Measurements from ENCODE around the gene EEIG2.

EEIG2 gene

GRCh38 chr1:108585313-108585712, 25.4 kb downstream of the EEIG2 start:
- DNase-seq = no peak

GRCh38 chr1:108590441-108590840, 30.5 kb downstream of the EEIG2 start:
- no peak for DNase-seq

DNA sequence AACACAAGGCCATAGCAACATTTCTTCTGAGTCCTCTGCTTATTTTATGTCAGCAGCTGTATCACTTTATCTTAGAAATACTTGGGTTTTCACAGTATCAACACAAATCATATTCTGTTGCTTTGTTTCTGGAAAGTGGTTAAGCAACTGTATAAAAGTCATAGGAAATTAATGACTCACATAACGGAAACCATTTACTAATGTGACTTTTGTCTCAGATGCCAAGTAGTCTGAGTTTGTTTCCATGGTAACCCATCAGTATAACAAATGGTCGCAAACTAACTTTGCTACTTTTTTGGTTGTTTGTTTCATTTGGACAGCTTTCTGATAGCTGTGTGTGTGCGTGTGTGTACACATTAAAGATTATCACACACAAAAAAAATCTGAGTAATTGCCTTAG, 31.1 kb downstream of the EEIG2 start:
- DNase-seq = no peak

DNA sequence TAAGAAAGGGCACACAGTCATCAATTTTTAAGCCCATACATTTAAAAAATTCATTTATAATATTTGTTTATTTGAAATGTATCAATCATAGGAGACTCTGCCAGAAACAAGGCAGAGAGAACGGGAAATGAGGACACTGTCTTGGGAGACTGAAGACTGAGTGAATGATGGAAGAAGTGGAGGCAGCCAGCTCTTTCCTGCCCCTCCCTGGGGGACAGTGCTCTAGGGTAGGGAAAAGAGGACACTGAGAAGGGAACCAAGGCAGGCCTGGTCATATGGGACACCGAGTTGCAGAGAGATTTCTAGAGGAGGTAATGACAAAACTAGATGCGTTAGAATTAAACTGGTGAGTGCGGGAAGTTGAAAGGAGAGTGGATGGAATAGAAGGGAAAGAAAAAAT, 31.6 kb downstream of the EEIG2 start:
- no peak for DNase-seq

GRCh38 chr1:108592030-108592759, 32.3 kb downstream of the EEIG2 start:
- no peak for DNase-seq

- no peak for DNase-seq
These were observed 33.5 kb downstream of the EEIG2 start for GRCh38 chr1:108593448-108593847.

DNA sequence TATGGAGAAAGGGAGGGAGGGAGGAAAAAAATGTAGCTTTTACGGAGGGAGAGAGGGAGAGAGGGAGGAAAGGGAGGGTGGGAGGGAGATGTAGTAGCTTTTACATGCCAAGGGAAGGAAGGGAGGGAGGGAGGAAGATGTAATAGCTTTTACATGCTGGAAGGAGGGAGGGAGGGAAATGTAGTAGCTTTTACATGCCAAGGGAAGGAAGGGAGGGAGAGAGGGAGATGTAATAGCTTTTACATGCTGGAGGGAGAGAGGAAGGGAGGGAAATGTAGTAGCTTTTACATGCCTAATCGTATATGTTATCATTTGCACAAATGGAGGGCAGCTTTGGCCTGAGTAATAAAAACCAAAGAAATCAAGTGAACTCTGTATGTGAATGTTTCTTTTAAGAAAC, 35.6 kb downstream of the EEIG2 start:
- DNase-seq = no peak

DNA sequence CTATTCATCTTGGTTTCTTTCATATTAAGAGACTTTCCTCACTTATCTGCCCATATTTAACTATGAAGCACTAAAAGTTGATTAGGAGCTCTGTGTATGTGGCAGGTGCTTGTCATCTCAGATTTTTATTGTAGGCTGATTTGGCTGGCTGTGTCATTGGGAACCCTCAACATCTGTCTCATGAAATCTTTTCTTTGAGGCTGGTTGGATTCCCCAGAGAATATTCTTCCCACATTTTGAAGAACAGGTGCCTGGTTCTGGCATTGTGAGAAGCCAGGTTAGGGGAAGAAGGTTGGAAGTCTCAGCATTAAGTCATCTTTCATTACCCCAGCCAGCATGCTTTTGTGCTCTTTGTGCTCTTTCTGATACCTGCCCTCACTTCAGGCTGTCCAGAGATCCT, 37.1 kb downstream of the EEIG2 start:
- DNase-seq = peak; percentile 7

DNA sequence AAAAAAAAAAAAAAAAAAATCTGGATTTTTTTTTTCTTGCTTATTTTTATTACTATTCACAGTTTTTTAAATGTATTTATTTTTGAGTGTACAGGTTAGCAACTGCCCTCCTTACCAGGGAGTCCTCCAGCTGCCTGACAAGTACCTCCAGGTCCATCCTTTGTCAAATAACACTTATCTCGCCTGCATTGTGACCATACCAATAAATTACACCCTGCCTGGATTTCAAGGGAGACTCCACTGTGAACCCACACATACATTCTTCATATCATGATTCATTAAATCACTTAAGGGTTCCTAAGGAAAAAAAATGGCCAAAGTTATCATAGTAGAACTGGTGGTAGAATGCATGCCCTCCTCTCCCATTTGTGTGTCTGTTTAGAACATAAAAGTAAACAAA, 38.4 kb downstream of the EEIG2 start:
- DNase-seq = no peak

- DNase-seq = no peak
These were observed 40.6 kb downstream of the EEIG2 start for GRCh38 chr1:108600504-108600903.

- no peak for DNase-seq
These were observed 42.0 kb downstream of the EEIG2 start for GRCh38 chr1:108601708-108602410.

DNA sequence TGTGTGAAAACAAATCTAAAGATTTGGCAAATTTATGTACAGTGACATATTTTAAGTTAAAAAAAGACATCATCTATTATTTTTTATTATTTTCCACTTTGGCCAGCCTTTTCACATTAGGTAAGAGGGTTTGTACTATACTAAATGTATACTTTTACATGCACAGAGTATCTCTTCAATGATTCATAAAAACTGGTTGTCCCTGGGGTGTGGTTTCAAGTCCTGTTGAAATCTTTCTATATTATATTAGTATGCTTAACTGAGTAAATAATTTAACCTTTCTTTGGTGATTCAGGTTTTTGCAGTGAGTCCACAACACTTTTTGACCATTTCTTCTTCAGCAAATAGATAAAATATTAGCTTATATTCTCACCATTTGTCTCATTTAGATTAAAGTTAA, 45.7 kb downstream of the EEIG2 start:
- no peak for DNase-seq

GRCh38 chr1:108606478-108606877, 46.6 kb downstream of the EEIG2 start:
- no peak for DNase-seq

DNA sequence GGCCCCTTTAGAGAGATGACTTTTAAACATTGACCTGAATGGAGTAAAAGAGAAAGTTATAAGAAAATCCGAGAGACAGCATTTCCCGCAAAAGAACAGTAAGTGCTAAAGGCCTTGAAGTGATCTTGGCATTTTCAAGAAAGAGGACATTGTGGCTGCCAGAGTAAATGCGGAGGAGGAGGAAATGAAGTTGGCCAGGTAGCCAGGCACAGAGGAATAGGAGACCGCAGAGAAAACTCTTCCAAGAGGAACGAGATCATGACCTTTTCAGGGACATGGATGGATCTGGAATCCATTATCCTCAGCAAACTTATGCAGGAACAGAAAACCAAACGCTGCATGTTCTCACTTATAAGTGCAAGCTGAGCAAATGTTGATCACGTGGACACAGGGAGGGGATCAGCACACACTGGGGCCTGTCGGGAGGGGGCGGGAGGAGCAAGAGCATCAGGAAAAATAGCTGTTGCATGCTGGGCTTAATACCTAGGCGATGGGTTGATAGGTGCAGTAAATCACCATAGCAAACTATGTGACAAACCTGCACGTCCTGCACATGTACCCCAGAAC, 49.7 kb downstream of the EEIG2 start:
- DNase-seq = peak; percentile 87

All from DMS79 (cell line).